Measurements from ENCODE around the gene DBH. TPM values are rescaled to one million over a fixed set of nuclear protein-coding genes. Genes with fewer than 3 reads are reported as not detected.

Gene DBH
- total and polyA plus RNA-seq, 2 of the 13 experiments (the other 11 are each of a cell fraction or from before 2014, with no cell fraction given) = not detected

DNA sequence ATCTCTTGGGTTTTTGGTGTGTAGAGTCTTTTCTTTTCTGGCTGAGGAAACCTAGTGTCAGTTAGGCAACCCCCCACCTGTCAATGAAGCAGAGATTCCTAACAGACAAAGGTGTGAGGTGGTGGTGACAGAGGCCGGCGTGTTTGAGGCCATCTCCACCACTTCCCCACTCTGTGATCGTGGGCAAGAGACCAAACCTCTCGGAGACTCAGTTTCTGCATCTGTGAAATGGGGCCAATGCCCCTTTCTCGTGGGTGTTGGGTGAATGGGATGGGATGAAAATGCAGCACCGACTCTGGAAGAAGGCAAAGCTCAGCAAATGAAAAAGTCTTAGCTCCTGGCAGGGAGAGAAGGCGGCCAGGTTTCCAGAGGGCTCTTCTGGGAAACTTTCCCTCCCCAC lies 27.8 kb upstream of the DBH start:
- no peak for TF ChIP-seq ELF3 (CRISPR knock-in tag; IDR thresholded peaks at IDR 0.05)
- TF ChIP-seq PATZ1 (CRISPR knock-in tag; IDR thresholded peaks at IDR 0.05) = no peak
- no peak for TF ChIP-seq ZNF33A (CRISPR knock-in tag; IDR thresholded peaks at IDR 0.05; ENCODE audit: borderline replicate concordance)
- TF ChIP-seq ZNF329 (CRISPR knock-in tag; IDR thresholded peaks at IDR 0.05; ENCODE audit: low read depth) = no peak
- TF ChIP-seq, protein P1, sequence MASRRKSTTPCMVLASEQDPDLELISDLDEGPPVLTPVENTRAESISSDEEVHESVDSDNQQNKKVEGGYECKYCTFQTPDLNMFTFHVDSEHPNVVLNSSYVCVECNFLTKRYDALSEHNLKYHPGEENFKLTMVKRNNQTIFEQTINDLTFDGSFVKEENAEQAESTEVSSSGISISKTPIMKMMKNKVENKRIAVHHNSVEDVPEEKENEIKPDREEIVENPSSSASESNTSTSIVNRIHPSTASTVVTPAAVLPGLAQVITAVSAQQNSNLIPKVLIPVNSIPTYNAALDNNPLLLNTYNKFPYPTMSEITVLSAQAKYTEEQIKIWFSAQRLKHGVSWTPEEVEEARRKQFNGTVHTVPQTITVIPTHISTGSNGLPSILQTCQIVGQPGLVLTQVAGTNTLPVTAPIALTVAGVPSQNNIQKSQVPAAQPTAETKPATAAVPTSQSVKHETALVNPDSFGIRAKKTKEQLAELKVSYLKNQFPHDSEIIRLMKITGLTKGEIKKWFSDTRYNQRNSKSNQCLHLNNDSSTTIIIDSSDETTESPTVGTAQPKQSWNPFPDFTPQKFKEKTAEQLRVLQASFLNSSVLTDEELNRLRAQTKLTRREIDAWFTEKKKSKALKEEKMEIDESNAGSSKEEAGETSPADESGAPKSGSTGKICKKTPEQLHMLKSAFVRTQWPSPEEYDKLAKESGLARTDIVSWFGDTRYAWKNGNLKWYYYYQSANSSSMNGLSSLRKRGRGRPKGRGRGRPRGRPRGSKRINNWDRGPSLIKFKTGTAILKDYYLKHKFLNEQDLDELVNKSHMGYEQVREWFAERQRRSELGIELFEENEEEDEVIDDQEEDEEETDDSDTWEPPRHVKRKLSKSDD (CRISPR knock-in tag; IDR thresholded peaks at IDR 0.05; ENCODE audit: low read depth) = no peak
- no peak for TF ChIP-seq PREB (CRISPR knock-in tag; IDR thresholded peaks at IDR 0.05)
- TF ChIP-seq, protein P2, sequence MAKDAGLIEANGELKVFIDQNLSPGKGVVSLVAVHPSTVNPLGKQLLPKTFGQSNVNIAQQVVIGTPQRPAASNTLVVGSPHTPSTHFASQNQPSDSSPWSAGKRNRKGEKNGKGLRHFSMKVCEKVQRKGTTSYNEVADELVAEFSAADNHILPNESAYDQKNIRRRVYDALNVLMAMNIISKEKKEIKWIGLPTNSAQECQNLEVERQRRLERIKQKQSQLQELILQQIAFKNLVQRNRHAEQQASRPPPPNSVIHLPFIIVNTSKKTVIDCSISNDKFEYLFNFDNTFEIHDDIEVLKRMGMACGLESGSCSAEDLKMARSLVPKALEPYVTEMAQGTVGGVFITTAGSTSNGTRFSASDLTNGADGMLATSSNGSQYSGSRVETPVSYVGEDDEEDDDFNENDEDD (CRISPR knock-in tag; IDR thresholded peaks at IDR 0.05; ENCODE audit: borderline replicate concordance) = no peak
- TF ChIP-seq MIER3 (CRISPR knock-in tag; IDR thresholded peaks at IDR 0.05; ENCODE audit: borderline replicate concordance) = no peak
- no peak for TF ChIP-seq SETDB1 (CRISPR knock-in tag; IDR thresholded peaks at IDR 0.05; ENCODE audit: borderline replicate concordance)
- TF ChIP-seq FIP1L1 (IDR thresholded peaks at IDR 0.05; ENCODE audit: borderline replicate concordance, insufficient read depth, low read depth, low read length) = no peak
- TF ChIP-seq, protein P3, sequence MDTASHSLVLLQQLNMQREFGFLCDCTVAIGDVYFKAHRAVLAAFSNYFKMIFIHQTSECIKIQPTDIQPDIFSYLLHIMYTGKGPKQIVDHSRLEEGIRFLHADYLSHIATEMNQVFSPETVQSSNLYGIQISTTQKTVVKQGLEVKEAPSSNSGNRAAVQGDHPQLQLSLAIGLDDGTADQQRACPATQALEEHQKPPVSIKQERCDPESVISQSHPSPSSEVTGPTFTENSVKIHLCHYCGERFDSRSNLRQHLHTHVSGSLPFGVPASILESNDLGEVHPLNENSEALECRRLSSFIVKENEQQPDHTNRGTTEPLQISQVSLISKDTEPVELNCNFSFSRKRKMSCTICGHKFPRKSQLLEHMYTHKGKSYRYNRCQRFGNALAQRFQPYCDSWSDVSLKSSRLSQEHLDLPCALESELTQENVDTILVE (CRISPR knock-in tag; IDR thresholded peaks at IDR 0.05) = no peak
- H3K4me3 ChIP-seq (replicated peaks in 1 of 3; ENCODE audit: insufficient read depth in 1 of 3, low read depth in 2 of 3, low read length in 3 of 3) = no peak overlapping the region
- H3K27me3 ChIP-seq (ENCODE audit: control insufficient read depth in 1 of 2, insufficient read depth in 2 of 2, low read length in 2 of 2) = peaks cover 12 to 80% of the 10 kb centered on the region in 2 experiments
- H3K9me3 ChIP-seq (ENCODE audit: low read length) = no peaks in the 10 kb centered on the region
- no peaks in the 10 kb centered on the region for H3K36me3 ChIP-seq (replicated peaks in 1 of 2; ENCODE audit: control insufficient read depth in 1 of 2, insufficient read depth in 2 of 2, low read length in 2 of 2)
- intact Hi-C loops (cut with micrococcal nuclease; ENCODE audit: unreplicated experiment) (no loop called here), in situ Hi-C loops (cut with HindIII; ENCODE audit: extremely low pct_ligation_motif_present, low pct_unique_long_range_greater_than_20kb) (no loop called here)
- no TSS peak for BruUV-seq (replicated peaks)
- 25% methylated on average over 7 of the region's 7 CpGs for WGBS (ENCODE audit: low lambda C conversion rate)
- POLR2A ChIA-PET = no interaction called here
- H3K27ac ChIP-seq (ENCODE audit: extremely low read length, insufficient read depth, low read length) = no peak overlapping the region
- FAIRE-seq = no peak
- H3K4me1 ChIP-seq (ENCODE audit: insufficient read depth, low read length) = no peaks in the 10 kb centered on the region
- CTCF ChIA-PET (ENCODE audit: low intra/inter-chr PET ratio, low total read pairs) = no interaction called here
- no peaks in the 10 kb centered on the region for H3K79me2 ChIP-seq (ENCODE audit: insufficient read depth, low read length)
- DNase-seq (ENCODE audit: low spot score) = no peak
- H4K20me1 ChIP-seq (ENCODE audit: insufficient read depth, low read length) = 0 out of 2 replicates have a peak, but pooled peaks cover 5% of the 10 kb centered on the region
- no peak overlapping the region for H3K4me2 ChIP-seq (ENCODE audit: low read depth, low read length)
- ATAC-seq = no peak
- H2AFZ ChIP-seq (ENCODE audit: low read length) = no peak overlapping the region
- H3K9ac ChIP-seq (ENCODE audit: insufficient read depth, low read depth, low read length) = no peak overlapping the region

Measured in HepG2 (cell line).